ENCODE results near the gene PRELID2.

PRELID2 gene

DNA sequence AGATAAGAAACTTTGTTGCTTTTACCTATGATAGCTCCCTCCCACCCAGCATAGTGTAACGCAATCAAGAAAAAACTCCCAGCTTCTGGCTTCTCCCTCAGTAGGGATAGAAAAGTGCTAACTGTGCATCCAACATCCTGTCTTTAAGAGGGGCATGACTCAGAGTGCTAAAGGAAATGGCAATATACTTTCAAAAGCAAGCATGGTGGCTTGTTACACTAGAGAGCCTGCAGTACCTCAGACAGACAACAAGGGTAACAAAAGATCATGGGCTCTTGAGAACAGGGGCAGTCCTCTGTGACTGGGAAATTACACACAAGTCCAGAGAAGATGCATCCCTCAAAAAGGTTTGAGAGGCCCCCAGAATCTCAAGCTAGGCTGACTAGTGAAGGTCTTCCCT is 37.8 kb downstream of the PRELID2 start:
- no peak for DNase-seq (ENCODE audit: low read depth in 2 of 2)

DNA sequence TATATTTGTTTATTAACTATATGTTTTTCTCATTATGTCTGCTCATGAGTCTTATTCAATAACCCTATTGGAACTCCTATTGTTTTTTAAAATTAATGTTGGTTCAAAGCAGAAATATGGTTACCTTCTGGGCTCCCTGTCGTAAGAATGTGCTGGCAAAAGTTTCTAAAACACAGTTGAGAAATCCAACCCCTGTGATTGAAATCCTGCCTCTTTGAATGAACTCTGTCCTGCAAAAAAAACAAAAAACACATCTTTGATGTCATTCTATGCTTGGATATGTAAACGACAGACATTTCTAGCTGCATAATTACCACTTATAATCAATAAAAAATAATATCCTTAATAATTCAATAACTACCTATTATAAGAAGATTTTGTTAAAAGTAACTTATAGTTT is 38.8 kb downstream of the PRELID2 start:
- no peak for DNase-seq (ENCODE audit: low read depth in 2 of 2)

DNA sequence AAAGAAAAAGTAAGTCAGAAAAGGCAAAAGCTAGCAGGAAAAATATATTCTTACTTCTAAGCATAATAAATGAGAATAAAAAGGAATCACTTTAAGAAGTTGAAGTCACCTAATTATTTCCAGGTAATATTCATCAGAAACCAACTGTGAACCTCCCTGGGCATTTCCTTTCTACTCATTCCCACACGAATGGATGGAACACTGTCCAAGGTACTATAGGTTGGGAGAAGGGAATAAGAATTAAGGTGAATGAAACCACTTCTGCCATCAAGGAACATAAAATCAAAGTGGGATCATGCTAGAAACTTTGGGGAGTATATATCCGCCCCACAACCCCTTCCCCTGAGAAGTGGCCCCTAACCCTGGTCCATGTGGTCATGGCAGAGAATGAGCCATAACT is 41.6 kb downstream of the PRELID2 start:
- DNase-seq (ENCODE audit: low read depth in 2 of 2) = no peak

DNA sequence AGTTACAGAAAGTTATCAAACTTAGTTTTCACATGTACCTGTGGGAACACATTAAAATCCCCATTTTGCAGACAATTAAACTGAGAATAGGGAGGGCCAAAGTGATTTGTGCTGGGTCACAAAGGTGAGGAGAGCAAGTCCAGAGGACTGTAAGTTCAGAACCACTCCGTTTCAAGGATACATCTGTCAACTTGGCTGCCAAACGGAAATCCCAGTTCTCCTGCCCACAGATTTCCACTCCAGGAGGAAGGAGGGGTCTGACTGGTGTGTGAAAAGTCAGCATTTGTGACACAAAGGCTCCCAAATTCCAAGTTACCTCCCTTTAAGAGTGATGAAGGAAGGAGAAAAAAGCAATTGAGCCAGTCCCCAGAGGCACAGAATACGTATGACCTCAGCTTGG is 42.3 kb downstream of the PRELID2 start:
- DNase-seq (ENCODE audit: low read depth in 2 of 2) = no peak

DNA sequence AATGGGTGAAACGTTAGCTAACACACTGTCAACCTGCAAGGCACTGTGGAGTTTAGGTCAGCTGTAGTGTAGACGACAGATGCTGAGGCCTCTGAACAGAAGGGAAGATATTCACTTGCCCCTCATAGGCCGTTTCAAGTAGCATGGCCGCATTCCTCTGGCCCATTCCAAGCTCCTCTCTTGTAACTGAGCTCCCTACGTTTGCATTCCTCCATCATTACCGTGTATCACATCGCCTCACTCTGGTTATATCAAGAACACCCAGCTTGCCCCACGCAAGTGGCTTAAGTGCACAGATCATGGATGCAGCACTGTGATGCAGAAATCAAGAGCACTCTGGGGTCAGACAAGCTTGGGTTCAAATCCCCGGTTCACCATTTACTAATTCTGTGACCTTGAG is 43.3 kb downstream of the PRELID2 start:
- DNase-seq (ENCODE audit: low read depth in 2 of 2) = no peak

DNA sequence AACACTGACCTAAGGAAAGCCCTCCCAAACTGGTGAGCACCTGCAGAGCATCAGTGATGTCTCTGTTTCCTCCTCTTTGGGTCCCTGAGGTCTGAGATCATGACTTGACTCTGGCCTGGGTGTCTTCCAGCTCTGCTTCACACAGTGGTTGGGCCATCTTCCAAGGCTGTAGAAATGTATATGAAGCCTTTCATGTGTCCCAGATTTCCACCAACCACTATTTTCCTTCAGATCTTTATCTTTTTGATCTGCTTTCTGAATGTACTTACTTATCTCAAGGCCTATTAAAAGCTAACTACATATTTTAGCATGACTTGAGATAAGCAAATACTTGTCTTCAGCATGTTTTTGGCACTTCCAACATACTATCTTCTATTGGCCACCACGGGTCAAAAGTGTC is 47.1 kb downstream of the PRELID2 start:
- no peak for DNase-seq (ENCODE audit: low read depth in 2 of 2)

DNA sequence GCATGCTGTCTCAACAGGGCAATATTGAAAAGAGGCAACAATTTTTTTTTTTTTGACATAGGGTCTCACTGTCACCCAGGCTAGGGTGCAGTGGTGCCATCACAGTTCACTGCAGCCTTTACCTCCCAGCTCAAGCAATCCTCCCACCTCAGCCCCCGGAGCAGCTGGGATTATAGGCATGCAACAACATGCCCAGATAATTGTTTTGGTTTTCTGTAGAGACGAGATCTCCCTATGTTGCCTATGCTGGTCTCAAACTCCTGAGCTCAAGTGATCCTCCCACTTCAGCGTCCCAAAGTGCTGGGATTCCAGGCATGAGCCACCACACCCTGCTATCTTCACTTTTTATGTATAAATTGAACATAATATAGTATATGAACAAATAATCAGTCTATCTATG is 47.6 kb downstream of the PRELID2 start:
- DNase-seq (ENCODE audit: low read depth in 2 of 2) = no peak

DNA sequence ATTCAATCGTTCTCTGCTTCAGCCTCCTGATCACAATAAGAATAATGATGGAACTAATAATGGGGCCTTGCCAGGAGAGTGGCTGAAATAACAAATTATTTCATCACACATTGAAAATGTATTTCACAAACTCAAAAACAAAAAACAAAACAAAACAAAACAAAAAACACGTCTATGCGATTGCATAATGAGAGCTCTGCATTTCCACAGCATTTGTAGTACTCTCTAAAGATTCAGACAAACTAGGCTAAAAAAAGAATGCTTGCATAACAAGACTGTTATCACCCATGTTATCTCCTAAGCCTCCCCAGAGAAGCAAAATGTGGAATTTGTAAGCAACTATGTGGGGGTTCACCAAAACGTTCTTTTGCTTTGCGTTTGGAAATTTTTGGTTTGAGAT is 48.1 kb downstream of the PRELID2 start:
- DNase-seq (ENCODE audit: low read depth in 2 of 2) = no peak

DNA sequence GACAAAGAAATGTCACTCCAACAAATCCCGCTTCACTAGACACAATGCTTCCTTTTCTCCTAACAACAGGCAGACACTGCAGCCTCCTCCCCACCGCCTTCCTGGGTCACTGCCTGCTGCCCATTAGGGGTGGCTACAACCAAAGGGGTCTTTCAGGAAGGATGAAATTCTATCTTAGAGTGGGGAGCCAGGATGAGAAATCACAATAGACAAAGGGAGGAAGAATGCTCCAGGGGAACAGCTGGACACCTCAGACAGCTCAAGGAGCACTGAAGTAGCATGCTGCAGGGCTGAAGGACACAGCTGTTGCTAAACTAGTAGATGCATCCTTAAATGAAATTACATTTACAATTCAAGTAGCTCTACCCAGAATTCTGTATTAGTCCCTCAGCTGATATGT is 54.2 kb downstream of the PRELID2 start:
- DNase-seq (ENCODE audit: low read depth in 2 of 2) = no peak

DNA sequence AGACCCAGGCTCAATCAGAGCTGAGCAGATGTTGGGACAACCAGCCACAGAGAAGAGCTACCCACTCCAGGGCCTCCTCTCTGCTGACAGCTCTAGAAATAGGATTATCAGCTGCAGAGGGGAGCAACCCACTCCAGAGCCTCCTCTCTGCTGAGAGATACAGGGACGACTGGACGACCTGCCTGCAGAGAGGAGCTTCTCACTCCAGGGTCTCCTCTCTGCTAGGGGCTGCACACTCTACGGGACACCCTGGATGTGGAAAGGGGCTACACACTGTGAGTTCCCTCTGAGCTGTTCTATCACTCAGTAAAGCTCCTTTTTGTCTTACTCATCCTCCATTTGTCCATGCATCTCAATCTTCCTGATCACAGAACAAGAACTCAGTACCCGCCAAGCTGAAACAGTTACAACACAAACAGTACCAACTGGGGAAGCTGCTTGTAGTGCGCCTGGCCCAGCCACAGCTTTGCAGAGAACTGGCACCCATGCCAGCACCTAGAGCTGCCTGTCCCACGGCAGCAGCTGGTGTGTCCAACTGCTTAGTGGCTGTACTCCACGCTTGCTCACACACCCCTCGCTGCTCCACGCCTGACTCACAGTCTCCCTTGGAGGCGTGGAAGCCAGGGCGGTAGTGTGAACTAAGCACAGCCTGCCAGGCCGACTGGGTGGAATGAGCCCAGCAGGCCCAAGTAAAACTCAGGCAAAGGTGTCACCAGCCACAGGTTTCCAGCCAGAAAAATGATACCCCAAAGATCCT is 56.8 kb downstream of the PRELID2 start:
- no peak for DNase-seq (ENCODE audit: low read depth in 2 of 2)

DNA sequence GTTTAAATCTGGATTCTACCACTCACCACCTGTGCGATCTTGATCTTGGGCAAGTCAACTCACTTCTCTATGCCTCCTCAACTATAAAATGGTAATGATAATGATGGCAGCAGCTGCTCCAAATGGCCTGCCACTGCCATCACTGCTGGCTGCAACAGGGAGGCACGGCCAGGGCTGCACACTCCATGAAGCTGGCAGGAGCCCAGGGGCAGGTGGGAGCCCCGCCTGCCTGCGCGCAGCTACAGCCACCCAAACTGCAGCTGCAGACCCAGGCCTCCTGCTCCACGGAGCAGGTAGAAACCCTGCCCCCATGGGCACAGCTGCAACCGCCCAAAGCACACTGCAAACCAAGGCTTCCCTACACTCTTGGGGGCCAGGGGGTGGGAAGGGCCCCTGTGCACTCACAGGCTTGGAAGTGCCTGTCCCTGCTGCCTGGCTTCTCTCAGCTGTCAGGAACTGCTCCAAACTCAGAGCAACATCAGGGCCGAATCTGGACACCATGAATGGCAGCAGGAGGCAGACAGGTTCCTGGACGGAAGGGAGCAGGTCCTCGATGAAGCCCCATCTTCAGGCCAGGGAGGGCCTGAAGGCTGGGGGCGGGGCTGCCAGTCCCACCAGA is 57.6 kb downstream of the PRELID2 start:
- DNase-seq (ENCODE audit: low read depth in 2 of 2) = no peak

DNA sequence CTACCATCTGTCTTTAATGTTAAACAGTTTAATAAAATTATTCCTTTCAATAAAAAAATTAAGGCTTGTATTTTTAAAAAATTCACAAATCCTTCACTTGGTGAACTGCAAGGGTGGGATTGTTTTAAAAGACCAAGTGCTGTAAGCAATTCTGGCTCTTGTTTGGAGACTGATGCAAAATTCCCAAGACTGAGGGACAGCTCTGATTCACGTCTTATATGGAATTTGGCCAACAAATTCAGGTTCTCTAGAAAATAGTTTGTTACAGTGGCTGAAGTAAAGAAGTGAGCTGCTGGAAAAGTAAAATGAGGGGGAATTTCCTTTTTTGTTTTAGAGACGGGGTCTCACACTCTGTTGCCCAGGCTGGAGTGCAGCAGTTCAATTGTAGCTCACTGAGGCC is 58.3 kb downstream of the PRELID2 start:
- DNase-seq (ENCODE audit: low read depth in 2 of 2) = no peak

DNA sequence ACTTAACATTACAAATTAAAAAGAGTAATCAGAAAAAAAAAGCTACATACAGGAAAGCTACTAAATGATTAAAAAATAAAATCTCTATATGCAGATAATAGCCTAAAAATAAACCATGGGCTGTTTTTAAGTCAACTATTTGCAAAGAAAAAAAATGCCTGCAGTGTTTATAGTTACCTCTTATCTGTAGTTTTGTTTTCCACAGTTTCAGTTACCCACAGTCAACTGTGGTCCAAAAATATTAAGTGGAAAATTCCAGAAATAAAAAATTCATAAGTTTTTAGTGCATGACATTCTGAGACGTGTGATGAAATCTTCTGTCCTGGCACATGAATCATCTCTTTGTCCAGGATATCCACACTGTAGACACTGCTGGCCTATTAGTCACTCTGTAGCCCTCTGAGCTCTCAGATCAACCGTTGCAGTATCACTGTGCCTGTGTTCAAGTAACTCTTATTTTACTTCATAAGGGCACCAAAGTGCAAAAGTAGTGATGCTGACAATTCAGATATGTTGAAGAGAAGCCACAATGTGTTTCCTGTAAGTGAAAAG is 59.2 kb downstream of the PRELID2 start:
- no peak for DNase-seq (ENCODE audit: low read depth in 2 of 2)

DNA sequence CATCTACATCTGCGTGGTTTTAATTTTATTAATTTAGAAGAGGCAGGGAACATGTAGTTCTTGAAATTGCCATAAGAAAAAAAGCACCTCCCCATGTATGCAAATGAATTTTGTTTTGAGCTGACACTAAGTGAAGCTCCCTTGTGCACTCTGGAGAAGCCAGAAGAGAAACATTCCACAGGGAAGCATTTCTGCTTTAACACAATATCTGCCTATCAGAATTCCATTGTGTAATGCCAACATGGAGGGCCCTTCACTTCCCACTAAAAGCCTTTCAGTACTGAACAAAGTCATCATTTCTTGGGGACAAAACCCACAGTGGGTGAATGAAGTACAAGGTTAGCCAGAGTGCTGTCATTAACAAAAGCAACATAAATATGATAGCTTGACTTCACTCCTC is 59.7 kb downstream of the PRELID2 start:
- no peak for DNase-seq (ENCODE audit: low read depth in 2 of 2)

DNA sequence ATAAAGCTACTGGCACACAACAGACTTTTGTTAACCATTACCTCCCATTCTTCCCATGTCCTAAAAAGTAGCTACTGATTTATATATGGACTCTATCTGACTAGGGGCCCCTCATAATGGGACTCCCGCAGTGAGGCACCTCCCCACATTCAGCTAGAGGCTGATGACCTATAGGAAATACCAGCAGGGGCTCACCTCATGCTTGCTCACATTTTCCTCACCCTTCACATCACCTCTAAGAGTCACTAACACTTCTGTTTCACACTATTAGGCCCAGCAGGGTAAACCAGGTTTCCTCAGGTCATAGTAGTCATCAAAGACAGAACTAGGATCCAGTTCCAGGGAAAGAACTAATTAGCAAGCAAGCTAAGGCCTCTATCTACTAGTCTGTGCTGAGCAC is 60.7 kb downstream of the PRELID2 start:
- DNase-seq (ENCODE audit: low read depth in 2 of 2) = no peak

DNA sequence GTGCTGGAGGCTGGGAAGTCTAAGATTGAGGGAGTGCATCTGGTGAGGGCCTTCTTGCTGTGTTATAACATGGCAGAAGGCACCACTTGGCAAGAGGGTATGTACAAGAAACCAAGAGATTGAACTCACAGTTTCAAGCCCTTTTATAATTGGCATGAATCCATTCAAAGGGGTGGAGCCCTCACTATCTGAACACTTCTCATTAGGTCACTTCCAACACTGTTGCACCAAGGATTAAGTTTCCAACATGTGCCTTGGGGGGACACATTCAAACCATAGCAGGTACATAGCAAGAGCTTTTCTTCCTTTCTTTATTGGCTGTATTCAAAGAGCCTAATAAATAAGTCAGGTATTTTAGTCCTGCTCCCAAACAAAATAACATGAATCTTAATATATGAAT is 62.7 kb downstream of the PRELID2 start:
- DNase-seq (ENCODE audit: low read depth in 2 of 2) = no peak

DNA sequence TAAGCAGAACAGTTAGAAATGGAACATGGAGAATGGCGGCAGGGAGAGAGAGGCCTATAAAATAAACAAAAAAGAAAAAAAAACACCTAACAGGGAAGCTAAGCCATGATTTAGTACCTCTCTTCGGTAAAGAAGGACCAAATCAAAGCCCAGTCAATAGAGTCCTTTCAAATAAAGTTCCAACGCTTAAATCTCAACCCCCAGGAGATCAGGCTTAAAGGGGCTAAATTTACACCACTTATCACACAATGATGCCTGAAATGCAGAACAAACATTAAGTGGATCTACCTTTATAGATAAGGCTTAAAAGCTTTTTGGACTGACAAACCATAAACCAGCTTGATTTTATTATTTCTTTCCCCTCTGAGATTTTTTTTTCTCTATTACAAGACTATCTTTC is 66.3 kb downstream of the PRELID2 start:
- DNase-seq (ENCODE audit: low read depth in 2 of 2) = no peak

DNA sequence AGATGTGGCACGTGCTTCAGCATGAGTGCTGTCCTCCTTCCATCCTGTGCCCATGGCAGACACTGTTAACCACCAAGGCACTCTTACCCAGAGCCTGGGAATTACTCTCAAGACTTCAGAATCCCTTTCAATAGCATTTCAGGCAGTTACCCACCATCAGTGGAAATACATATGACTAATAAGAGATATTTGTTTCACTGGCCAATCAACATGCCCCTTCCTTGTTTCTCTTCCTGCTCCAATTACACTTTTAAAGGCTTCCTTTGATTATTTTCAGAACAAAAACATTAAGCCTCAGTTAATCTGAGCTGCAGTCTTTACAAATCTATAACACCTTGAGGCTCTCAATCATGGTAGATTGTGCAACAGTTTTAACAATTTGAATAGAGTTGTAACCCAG is 70.8 kb downstream of the PRELID2 start:
- DNase-seq (ENCODE audit: low read depth in 2 of 2) = no peak

DNA sequence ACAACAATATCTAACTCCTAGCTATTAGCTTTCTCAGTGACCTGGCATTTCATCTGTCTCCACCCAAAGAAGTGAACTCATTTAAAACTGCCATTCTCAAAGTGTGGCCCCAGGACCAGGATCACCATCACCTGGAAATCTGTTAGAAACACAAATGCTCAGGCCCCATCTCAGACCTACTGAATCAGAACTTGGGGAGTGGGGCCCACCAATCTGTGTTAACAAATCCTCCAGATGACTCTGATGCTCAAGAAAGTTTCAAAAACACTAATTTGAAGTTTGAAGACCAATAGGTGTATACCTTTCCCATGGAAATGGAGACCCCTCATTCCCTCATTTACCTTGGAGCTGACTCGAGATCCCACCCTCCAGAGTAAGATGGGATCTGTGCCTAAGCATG is 72.3 kb downstream of the PRELID2 start:
- no peak for DNase-seq (ENCODE audit: low read depth in 2 of 2)

DNA sequence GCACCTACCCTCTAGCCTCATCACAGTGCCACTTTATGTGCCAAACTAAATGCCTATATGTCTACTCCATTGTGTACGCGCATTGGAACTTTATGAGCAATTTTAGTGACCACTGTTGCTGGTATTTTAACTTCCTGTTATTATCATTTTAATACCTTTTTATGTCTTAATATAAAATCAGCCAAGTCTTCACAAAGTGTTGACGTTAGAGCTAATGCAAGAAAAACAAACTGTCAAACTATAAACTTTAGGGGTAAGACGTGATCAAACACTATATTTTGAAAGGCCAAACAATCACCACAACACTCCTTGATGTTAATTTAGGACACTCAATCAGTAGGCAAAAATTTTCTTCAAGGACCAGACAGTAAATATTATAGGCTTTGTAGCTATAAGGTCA is 73.9 kb downstream of the PRELID2 start:
- DNase-seq (ENCODE audit: low read depth in 2 of 2) = no peak

DNA sequence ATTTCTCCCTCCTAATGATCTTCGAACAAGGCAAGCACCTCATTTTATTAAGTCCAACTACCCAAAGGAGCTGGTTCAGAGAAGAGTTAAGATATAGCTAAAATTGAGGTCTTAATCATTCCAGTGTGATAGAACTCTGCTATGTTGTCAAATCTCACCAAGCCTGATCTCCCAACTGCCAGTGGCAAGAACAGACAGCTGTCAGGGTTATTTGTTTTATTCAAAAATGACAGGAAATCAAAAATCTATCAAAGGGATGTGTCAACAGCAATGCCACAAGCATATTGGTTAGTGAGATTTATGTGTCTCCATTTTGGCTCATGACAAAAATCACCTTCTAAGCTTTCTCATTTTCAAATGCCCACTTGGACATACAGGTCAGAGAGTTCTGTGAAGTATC is 74.5 kb downstream of the PRELID2 start:
- DNase-seq (ENCODE audit: low read depth in 2 of 2) = no peak

DNA sequence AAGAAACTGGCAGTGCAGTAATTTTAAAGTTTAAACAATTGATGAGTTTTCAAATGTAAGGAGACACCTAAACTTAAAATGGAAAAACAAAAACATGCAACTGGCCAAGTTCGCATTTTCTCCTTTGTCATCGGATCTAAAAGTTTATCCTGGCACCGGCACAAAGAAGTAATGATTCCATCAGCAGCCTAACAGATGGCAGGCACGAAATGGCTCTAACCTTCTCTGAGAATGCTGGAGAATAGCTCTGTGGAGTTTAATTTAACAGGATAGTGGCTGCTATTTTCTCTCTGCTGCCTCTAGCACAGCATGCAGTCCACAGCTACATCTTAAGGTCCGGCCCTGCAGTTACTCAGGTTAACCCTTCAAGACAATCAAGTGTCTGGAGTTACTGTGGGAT is 82.2 kb downstream of the PRELID2 start:
- DNase-seq (ENCODE audit: low read depth in 2 of 2) = no peak

DNA sequence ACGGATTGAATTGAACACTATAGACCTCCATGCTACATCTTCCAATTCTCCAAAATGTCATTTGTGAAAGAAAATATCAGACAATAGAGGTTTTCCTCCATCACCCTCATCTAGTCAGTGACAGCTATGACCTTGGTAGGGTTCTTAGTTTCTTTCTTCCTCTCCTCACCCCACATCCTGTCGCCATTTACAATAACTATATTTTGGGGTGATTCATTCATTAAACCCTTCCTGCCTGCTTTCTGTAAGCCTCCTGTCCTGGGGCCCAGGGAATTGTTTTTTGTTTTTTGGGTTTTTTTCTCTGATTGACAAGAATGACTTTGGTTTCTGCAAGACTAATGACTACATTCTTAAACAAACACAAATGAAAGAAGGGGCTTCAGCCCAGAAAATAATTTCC is 82.6 kb downstream of the PRELID2 start:
- DNase-seq (ENCODE audit: low read depth in 2 of 2) = no peak

DNA sequence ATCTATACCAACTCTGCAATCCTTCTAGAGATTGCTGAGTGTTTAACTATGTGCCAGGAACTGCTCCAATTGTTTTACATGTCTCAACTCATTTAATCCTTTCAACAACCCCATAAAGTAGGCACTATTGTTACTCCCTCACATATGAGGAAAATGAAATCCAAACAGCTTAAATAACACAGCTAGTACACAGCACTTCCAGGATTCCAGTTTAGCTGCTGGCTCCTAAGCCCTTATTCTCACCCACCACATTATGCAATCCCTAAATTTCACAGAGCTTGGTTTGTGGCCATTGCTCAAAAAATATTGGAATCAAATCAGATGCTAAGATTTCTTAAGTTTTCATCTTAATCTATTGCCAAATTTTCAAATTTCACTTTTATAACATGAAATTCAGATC is 84.9 kb downstream of the PRELID2 start:
- no peak for DNase-seq (ENCODE audit: low read depth in 2 of 2)
